ENCODE measurements around the gene PMEPA1. TPM values are rescaled to one million over a fixed set of nuclear protein-coding genes. Genes with fewer than 3 reads are reported as not detected.

PMEPA1 gene
- total RNA-seq, 2 donors from 2014 or later: 22.7 to 23.9 TPM

- WGBS, 2 donors: 59 to 76% methylated on average over 5 of the region's 5 CpGs
- TF ChIP-seq POLR2A (IDR thresholded peaks at IDR 0.05) (no peak), CTCF (IDR thresholded peaks at IDR 0.05) (no peak)
- peaks cover 0 to 7% of the 10 kb centered on the region in 2 donors for H3K27me3 ChIP-seq
- no peak overlapping the region for H3K4me3 ChIP-seq
- no peak for DNase-seq
- no peak for ATAC-seq
- peaks cover 6% of the 10 kb centered on the region for H3K4me1 ChIP-seq
- no peaks in the 10 kb centered on the region for H3K9me3 ChIP-seq
- no peaks in the 10 kb centered on the region for H3K36me3 ChIP-seq (replicated peaks in 1 of 2; ENCODE audit: insufficient read depth in 1 of 2, low read depth in 2 of 2)
- no peak overlapping the region for H3K27ac ChIP-seq
- intact Hi-C loops (cut with DNase I): no loop called here
These were observed 108.1 kb downstream of the PMEPA1 start for GRCh38 chr20:57601737-57602136.

GRCh38 chr20:57601211-57601570 is 108.6 kb downstream of the PMEPA1 start:
- H3K27ac ChIP-seq: no peak overlapping the region
- peaks cover 8% of the 10 kb centered on the region for H3K4me1 ChIP-seq
- DNase-seq: no peak
- 63 to 88% methylated on average over 2 of the region's 2 CpGs for WGBS, 2 donors
- no peaks in the 10 kb centered on the region for H3K9me3 ChIP-seq
- peaks cover 0 to 7% of the 10 kb centered on the region in 2 donors for H3K27me3 ChIP-seq
- no peak overlapping the region for H3K4me3 ChIP-seq
- no peaks in the 10 kb centered on the region for H3K36me3 ChIP-seq (replicated peaks in 1 of 2; ENCODE audit: insufficient read depth in 1 of 2, low read depth in 2 of 2)
- intact Hi-C loops (cut with DNase I): no loop called here
- ATAC-seq: no peak
- TF ChIP-seq CTCF (IDR thresholded peaks at IDR 0.05): no peak
- no peak for TF ChIP-seq POLR2A (IDR thresholded peaks at IDR 0.05)

- Histone ChIP-seq H3K9me3 (no peaks in the 10 kb centered on the region), H3K27ac (no peak overlapping the region), H3K4me1 (peaks cover 8% of the 10 kb centered on the region), H3K4me3 (no peak overlapping the region), H3K36me3 (replicated peaks in 1 of 2; ENCODE audit: insufficient read depth in 1 of 2, low read depth in 2 of 2) (no peaks in the 10 kb centered on the region), H3K27me3 (peaks cover 0 to 7% of the 10 kb centered on the region in 2 donors)
- intact Hi-C loops (cut with DNase I): no loop called here
- no peak for ATAC-seq
- TF ChIP-seq CTCF (IDR thresholded peaks at IDR 0.05): no peak
- no peak for TF ChIP-seq POLR2A (IDR thresholded peaks at IDR 0.05)
- 63 to 68% methylated on average over 13 of the region's 13 CpGs for WGBS, 2 donors
- DNase-seq: no peak
These were observed 109.2 kb downstream of the PMEPA1 start for GRCh38 chr20:57600320-57601210.

- Histone ChIP-seq H3K27ac (no peak overlapping the region), H3K36me3 (replicated peaks in 1 of 2; ENCODE audit: insufficient read depth in 1 of 2, low read depth in 2 of 2) (no peaks in the 10 kb centered on the region), H3K27me3 (peaks cover 0 to 7% of the 10 kb centered on the region in 2 donors), H3K4me3 (no peak overlapping the region), H3K9me3 (no peaks in the 10 kb centered on the region), H3K4me1 (peaks cover 8% of the 10 kb centered on the region)
- ATAC-seq (no peak), DNase-seq (no peak)
- WGBS, 2 donors: 65 to 92% methylated on average over 3 to 5 of the region's 5 CpGs
- TF ChIP-seq POLR2A (IDR thresholded peaks at IDR 0.05) (no peak), CTCF (IDR thresholded peaks at IDR 0.05) (no peak)
- intact Hi-C loops (cut with DNase I): loop anchor here (5.0 kb wide), 2 partner anchors 599 to 614 kb away; no protein-coding TSS in a partner anchor
These were observed 111.3 kb downstream of the PMEPA1 start for GRCh38 chr20:57598491-57598890.

Other genes starting within 250 kb of the PMEPA1 start
- gene CTCFL, start 184.9 kb downstream of the PMEPA1 start, total RNA-seq: not detected
- gene PCK1, start 148.9 kb downstream of the PMEPA1 start, total RNA-seq: 10 to 100 TPM; 14.3 to 33.3 TPM
- gene ZBP1, start 89.6 kb downstream of the PMEPA1 start, total RNA-seq: under 1 TPM in 1 of 2 donors, not detected in 1; 0.26 TPM